ENCODE measurements around the gene TMIGD2. TPM values are rescaled to one million over a fixed set of nuclear protein-coding genes. Genes with fewer than 3 reads are reported as not detected.

TMIGD2 gene
- total RNA-seq, 1 experiment from 2014 or later = not detected

DNA sequence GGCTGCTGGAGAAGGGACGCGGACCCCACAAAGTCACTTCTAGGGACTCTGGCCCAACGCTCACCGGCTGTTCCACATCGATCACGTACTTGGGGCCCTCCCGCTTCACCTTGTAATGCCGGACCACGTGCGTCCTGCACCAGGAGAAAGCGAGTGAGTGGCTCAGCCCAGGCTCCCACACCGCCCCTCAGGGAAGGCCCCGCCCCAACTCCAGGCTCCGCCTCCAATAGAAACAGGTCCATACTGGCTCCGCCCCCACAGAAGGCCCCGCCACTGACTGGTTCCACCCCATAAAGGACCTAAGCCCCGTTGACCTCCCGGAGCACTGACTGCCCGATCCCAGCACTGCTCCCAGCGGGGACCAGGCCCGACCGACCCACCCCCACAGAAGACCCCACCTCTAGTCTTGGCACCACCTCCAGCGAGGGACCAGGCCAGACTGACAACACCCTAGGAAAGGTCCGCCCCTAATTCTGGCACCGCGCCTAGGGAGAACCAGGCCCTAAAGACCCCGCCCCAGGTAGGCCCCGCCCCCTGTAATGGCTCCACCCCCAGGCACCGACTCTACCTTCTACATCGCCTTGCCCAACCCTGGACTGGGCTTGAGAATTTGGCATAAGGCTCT is 25.2 kb upstream of the TMIGD2 start:
- in situ Hi-C loops (cut with HindIII; ENCODE audit: low sequenced_read_pairs) = no loop called here
- peak; percentile 79 for DNase-seq (ENCODE audit: low spot score)

DNA sequence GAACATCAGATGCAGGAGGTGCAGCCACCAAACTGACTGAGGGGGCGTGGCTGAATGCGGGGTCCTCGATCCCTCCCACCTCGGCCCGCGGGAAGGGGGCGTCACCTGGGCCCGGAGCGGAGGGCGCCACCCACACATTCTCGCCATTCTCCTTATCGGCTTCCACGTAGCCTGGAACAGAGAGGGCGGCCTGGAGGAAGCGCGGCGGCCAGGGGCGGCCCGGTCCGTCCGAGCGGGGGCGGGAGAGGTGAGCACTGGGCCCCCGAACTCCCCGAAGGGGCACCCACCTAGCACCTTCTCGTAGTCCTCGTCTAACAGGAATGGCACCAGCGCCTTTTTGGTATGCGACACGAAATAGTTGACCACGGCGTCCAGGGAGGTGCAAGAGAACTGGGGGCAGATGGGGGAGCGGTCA is 24.7 kb upstream of the TMIGD2 start:
- DNase-seq (ENCODE audit: low spot score) = no peak
- in situ Hi-C loops (cut with HindIII; ENCODE audit: low sequenced_read_pairs) = no loop called here

DNA sequence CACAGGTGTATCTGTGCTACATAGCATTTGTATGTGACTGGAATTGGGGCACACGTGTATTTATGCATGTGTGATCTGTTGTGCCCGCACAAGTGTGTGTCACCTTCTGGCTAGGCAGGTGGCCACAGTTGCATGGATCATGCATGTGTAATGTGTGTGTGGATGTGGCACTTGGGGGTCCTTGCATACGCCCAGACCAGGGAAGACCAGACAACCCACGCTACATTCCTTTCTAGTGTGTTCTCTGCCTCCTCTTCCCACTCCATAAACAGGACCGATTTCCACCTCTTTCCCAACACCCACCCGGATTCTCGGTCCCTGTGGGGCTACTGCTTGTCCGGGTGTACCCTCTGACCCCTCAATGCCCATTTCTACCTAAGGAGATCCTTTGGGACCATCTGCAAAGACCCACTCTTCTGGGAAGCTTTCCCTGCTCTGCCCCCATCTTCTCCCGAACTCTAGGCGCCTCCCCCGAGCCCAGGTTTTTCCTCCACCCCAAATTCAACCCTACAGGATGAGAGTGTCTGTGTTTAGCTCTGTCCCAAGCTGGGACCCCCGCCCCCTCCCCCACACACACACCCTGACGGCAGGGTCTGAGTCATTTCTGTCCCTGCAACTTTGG is 24.1 kb upstream of the TMIGD2 start:
- DNase-seq (ENCODE audit: low spot score) = no peak
- in situ Hi-C loops (cut with HindIII; ENCODE audit: low sequenced_read_pairs) = no loop called here

DNA sequence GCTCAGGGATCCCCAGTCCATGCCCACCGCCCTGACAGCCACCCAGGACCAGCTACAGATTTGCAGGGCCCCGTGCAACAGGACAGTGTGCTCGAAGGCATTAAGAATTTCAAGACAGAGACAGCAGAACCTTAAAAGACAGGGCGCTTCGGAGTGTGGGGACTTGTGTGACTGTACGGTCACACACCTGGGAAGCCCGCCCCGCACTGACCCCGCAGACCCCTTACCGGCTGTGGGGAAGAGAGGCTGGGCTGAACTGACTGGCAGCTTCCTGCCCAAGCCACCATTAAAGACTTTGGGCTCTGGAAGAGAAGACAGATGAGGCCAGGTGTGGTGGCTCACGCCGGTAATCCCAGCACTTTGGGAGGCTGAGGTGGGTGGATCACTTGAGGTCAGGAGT is 22.0 kb upstream of the TMIGD2 start:
- in situ Hi-C loops (cut with HindIII; ENCODE audit: low sequenced_read_pairs) = no loop called here
- DNase-seq (ENCODE audit: low spot score) = no peak

DNA sequence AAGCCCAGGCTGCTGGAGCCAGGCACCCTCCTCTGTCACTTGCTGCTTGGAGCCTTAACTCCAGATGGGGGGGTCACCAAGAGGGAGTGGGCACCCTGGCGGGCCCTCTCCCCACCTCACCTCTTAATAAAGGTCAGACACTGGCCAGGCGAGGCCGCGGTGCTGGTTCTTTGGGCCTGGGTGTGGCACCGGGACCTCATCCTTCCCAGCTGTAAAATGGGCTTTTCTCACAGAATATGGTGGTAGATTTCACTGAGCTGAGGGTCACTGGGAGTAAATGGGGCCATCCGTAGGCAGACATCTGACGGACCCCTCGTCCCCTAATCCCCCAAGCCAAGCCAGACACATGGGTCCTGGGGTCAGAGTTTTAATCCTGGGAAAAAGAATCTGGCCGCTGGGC is 21.5 kb upstream of the TMIGD2 start:
- no peak for DNase-seq (ENCODE audit: low spot score)
- in situ Hi-C loops (cut with HindIII; ENCODE audit: low sequenced_read_pairs) = no loop called here

DNA sequence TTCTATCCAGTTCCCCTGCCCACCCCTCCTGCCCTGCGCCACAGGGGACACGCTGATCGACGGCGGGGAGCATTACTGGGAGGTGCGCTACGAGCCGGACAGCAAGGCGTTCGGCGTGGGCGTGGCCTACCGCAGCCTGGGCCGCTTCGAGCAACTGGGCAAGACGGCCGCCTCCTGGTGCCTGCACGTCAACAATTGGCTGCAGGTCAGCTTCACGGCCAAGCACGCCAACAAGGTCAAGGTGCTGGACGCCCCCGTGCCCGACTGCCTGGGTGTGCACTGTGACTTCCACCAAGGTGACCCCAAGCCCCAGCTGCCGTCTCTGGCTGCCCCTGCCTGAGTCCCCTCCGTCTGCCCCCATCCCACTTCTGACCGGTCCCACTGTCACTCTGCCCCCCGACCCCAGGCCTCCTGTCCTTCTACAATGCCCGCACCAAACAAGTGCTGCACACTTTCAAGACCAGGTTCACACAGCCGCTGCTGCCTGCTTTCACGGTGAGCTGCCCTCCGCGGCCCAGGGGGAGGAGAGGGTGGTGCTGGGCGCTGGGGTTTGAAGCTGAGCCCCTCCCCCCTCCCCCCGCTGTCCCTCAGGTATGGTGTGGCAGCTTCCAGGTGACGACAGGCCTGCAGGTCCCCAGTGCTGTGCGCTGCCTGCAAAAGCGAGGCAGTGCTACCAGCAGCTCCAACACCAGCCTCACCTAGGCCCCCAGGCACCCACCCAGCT is 20.9 kb upstream of the TMIGD2 start:
- DNase-seq (ENCODE audit: low spot score) = no peak
- in situ Hi-C loops (cut with HindIII; ENCODE audit: low sequenced_read_pairs) = no loop called here

DNA sequence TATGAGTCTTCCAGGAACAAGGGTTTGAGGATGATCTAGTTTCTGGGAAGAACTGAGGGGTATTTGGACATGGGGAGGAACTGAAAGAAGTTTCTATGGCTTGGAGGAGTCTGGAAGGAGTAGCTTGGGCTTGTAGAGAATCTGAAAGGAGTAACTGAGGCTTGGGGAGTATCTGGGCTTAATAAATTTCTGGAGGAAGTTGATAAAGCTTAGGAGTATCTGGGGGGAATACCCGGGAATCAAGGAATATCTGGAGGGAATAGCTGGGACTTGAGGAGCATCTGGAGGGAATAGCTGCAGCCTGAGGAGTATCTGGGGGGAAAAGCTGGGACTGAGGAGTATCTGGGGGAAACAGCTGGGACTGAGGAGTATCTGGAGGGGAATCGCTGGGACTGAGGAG is 18.2 kb upstream of the TMIGD2 start:
- in situ Hi-C loops (cut with HindIII; ENCODE audit: low sequenced_read_pairs) = no loop called here
- no peak for DNase-seq (ENCODE audit: low spot score)

DNA sequence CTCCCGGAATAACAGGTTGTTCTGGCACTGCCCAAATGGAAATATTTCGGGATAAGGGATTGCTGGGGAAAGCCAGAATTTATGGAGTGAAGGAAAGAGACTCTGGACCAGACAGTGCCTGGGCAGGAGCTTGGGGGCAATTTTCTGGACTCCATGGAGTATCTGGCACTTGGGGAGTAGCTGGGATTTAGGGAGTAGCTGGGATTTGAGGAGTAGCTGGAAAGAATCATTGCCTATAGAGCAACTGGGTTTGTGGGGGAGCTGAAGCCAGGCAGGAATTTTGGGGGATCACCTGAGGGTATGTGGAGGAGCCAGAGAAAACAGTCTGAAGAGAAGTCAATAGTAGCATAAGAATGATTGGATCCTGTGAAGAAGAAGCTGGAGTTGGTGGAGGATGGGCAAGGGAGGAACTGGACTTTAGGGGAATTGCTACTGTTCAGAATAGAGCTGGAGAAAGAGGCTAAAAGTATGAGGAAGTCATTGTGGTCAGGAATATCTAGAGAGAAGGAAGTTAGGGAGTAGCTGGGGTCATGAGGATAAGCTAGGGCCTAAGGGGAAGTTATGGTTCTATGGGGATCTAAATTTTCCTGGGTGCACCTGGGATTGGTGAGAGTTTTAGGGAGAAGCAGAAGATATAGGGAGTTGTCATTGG is 17.0 kb upstream of the TMIGD2 start:
- no peak for DNase-seq (ENCODE audit: low spot score)
- in situ Hi-C loops (cut with HindIII; ENCODE audit: low sequenced_read_pairs) = no loop called here

DNA sequence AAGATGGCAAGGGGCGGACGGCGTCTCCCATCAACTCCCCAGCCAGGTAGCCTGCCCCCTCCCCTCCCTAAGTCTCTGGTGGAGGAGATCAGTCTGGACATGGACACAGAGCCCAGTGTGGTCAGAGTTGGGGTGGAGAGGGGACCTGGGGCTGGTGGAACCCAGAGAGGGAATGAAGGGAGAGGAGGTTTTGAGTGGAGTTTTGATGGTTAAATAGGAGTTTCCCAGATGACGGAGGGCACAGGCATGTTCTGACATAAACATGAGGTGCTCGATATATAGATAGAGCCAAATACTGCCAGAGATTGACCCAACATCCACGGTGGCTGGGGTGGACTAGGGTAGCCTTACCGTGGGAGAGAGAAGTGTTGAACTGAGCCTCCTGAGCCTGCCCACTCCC is 16.3 kb upstream of the TMIGD2 start:
- DNase-seq (ENCODE audit: low spot score) = no peak
- in situ Hi-C loops (cut with HindIII; ENCODE audit: low sequenced_read_pairs) = no loop called here

DNA sequence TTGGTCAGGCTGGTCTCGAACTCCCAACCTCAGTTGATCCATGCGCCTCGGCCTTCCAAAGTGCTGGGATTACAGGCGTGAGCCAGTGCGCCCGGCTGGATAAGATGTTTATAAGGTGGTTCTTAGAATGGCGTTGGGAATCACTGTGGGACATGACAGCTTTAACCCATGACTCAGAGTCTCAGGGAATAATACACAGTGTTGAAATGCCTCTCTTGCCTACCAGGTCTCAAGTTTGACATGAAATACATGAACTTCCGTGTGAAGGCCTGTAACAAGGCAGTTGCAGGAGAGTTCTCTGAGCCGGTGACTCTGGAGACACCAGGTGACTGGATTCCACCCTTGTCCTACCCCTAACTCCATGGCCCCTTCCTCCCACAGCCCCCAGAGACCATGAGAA is 14.8 kb upstream of the TMIGD2 start:
- in situ Hi-C loops (cut with HindIII; ENCODE audit: low sequenced_read_pairs) = no loop called here
- DNase-seq (ENCODE audit: low spot score) = no peak

DNA sequence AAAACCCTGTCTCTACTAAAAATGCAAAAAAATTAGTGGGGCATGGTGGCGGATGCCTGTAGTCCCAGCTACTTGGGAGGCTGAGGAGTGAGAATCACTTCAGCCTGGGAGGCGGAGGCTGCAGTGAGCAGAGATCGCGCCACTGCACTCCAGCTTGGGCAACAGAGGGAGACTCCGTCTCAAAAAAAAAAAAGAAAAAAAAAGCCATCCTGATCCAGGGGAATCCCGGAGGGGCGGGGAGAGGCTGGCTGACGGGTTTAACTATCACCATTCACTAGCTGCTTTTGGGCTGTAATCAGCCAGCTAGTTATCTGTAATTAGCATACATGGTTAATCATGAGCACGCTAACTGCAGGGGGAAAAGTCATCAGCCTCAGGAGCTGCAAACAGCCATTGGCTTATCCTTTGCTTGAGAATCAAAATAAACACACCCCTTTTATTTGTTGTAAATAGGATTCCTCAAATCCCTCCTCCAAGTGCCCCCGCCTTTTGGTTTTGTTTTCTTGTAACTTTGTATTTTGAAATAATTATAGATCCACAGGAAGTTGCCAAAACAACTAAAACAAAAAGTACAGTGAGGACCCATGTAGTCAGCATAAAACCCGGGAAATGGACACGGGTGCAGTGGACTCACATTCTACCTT is 11.8 kb upstream of the TMIGD2 start:
- in situ Hi-C loops (cut with HindIII; ENCODE audit: low sequenced_read_pairs) = no loop called here
- no peak for DNase-seq (ENCODE audit: low spot score)

DNA sequence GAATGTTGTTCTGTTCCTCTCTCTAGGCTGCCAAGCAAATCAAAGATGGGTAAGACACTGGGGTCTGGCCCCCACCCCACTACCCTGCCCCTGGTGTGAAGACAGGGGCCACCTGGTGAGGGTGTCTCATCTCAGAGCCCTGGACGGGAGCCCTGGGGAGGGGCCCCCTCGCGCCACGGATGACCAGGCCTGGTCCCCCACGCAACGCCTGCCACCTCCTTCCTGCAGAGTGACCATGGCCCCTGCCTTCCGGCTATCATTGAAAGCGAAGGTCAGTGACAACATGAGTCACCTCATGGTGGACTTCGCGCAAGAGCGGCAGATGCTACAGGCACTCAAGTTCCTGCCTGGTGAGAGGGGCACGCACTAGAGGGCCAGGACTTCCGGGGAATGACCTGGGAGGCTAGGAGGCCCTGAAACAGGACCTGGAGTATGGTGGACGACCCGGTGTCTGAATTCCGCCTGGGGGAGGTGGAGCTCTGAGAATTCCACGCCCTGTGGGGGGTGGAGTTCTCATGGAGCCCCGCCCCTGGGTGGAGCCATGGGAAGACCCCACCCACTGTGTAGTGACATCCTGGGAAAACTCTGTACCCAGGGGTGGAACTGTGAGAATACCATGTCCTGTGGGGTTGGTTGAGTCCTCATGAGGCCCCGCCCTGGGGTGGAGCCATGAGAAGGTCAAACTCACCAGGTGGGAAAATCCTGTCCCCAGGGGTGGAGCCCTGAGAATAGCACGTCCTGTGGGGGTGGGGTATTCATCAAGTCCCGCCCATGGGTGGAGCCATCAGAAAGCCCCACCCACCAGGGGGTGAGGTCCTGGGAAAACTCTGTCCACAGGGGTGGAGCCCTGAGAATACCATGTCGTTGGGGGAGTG is 8.3 kb upstream of the TMIGD2 start:
- in situ Hi-C loops (cut with HindIII; ENCODE audit: low sequenced_read_pairs) = no loop called here
- no peak for DNase-seq (ENCODE audit: low spot score)

DNA sequence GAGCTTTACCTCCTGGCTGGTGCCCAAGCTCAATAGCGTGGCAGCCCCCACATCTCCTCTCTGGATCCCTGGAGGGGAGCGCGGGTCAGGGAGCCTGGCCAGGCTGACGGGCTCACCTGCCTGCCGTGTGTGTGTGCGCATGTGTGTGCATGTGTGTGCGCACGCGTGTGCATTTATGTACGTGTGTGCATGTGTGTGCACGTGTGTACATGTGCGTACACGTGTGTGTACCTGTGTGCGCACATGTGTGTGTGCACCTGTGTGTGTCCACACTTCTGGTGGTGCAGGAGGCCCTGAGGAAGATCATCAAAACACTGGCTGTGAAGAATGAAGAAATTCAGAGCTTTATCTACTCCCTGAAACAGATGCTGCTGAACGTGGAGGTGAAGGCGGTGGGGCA is 3.5 kb upstream of the TMIGD2 start:
- DNase-seq (ENCODE audit: low spot score) = no peak
- in situ Hi-C loops (cut with HindIII; ENCODE audit: low sequenced_read_pairs) = no loop called here

DNA sequence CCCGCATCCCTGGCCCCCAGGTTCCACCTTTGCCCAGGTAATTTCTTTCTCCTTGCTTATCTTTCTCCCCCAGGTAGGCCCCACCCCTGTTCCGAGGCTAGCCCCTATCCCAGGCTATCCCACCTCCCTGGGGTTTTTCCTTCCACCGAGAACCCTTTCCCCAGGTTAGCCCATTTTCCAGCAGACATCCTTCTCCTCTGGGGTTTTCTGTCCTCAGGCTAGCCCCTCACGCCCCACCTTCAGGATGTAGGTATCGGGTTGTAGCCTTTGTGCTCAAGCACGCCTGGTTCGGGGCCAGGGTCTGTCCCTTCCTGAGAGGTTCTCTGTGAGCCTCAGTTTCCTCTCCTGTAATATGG is 3.0 kb upstream of the TMIGD2 start:
- in situ Hi-C loops (cut with HindIII; ENCODE audit: low sequenced_read_pairs) = no loop called here
- no peak for DNase-seq (ENCODE audit: low spot score)

DNA sequence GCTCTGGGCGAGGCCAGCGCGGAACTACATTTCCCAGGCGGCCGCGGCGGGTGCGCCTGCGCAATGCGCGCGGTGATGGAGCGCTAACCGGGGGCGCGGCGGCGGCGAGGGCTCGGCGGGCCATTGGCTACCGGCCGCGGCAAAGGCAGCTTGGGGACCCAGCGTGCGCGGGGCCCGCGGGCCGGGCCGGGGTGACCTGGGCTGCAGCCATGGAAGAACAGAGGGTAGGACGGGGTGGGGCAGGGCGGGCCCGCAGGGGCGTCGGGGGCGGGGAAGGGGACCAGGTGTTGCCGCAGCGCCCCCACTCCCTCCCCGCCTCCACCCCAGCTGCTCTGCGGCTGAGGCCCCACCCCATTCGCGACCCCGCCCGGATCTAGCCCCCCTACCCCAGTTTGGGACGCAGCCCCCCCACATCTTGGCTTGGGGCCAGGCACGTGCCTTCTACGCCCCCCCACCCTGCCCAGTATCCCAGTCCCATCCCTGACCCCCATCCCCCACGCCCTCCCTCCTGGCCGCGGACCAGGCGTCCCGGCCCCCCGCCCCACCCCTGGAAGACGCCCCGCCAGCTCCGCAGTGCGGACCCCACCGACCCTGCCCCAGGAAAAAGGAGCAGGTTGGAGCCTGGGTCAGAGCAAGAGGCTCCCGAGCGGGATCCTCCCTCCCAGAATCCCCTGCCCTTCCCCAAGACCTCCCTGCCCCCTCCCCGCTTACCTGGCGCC is 2.5 kb upstream of the TMIGD2 start, which contains the start of gene FSD1:
Gene FSD1 (plus strand): TSS at position 61 of the 719 bp plus-strand sequence. CDS start 149 bp downstream, at position 210.
- in situ Hi-C loops (cut with HindIII; ENCODE audit: low sequenced_read_pairs) = no loop called here
- DNase-seq (ENCODE audit: low spot score) = peak; percentile 59

DNA sequence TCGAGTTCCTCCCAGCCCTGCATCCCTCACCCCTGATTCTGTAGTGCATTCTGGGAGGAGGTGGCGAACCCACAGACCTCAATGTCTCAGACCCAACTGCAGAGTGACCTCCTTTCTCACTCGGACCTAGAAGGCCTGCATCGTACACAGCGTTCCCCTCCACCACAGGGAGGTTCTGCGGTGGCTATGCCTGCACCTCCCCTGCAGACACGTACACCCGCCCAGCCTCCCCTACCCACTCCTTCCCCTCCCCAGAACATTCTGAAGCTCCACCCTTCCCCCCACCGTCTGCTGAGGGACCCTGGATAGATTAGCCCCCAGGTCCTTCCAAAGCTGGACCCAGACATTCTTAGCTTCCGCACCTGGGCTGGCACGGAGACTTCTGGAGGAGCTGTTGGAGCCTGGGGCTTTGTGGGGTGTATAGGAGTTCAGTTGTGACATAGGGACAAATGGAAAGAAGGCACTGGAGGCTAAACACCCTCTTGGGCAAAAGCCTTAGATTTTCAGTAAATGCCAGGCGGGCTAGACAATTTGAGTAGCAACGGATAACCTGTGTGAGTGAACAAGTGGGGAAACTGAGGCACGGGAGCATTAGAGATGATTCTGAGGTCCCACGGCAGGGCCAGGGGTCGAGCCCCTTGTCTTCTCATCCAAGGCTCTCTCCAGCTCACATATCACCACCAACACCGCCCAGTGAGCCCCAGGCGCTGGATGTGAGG is 1.8 kb upstream of the TMIGD2 start:
- DNase-seq (ENCODE audit: low spot score) = no peak
- in situ Hi-C loops (cut with HindIII; ENCODE audit: low sequenced_read_pairs) = no loop called here

DNA sequence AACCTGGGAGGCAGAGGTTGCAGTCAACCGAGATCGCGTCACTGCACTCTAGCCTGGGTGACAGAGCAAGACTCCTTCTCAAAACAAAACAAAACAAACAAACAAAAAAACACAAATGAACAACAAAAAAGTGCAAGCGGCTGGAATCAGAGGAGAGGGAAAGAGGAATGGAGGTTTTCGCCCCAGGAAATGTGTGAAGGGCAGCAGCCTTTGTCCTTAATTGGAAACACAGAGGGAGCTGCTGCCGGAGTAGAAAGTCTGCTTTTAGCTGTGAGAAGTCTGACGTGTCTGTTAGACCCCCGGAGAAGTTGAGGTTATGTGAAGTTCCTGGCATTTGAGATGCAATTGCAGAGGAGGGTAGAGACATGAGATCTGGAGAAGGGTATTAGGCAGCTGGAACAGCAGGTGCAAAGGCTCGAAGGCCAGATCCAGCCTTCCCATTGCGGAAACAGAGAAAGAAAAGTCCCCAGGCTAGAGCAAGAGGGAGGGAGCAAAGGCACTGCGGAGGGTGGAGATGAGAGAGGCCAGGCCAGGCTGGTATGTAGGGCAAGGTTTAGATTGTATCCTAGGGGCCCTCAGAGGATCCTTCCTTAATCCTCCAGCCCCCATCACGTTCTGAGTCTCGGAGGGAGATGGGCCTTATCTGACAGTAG is 473 bp downstream of the TMIGD2 start:
- in situ Hi-C loops (cut with HindIII; ENCODE audit: low sequenced_read_pairs) = no loop called here

More for the DNA sequence above, 473 bp downstream of the TMIGD2 start:
- no peak for DNase-seq (ENCODE audit: low spot score)

All from G401 (cell line).